NOMO-1 treated with dmso at 0.1 percent for 144 hours (cell line): ENCODE results near the gene HOXB6.

ENCODE experiments used
- DNase-seq: peaks from one replicate; lab custom pipeline; 2025; ENCODE audit not compliant: unreplicated experiment; lab: John Stamatoyannopoulos, UW

The HOXB6 gene

GRCh38 chr17:48583708-48584222, 21.0 kb downstream of the HOXB6 start:
- no peak for DNase-seq

- no peak for DNase-seq
These were observed 22.1 kb downstream of the HOXB6 start for GRCh38 chr17:48582750-48583069.

GRCh38 chr17:48579760-48580554, 24.8 kb downstream of the HOXB6 start:
- no peak for DNase-seq

- DNase-seq = no peak
These were observed 25.4 kb downstream of the HOXB6 start for GRCh38 chr17:48579471-48579759.

- no peak for DNase-seq
These were observed 25.9 kb downstream of the HOXB6 start for GRCh38 chr17:48578616-48579470.

- peak; percentile 42 for DNase-seq
These were observed 26.7 kb downstream of the HOXB6 start, which contains the start of gene HOXB4 for GRCh38 chr17:48577946-48578615. TSS of gene HOXB4 (minus strand) at chr17:48578350. CDS start at chr17:48578319, 31 bp downstream.

- no peak for DNase-seq
These were observed 27.3 kb downstream of the HOXB6 start for GRCh38 chr17:48577330-48577945.

GRCh38 chr17:48576479-48577309, 28.1 kb downstream of the HOXB6 start:
- DNase-seq = no peak

GRCh38 chr17:48575673-48576478, 28.9 kb downstream of the HOXB6 start:
- DNase-seq = no peak

- no peak for DNase-seq
These were observed 29.7 kb downstream of the HOXB6 start for GRCh38 chr17:48575066-48575582.

GRCh38 chr17:48574505-48575065, 30.2 kb downstream of the HOXB6 start:
- no peak for DNase-seq

- DNase-seq = no peak
These were observed 32.9 kb downstream of the HOXB6 start for GRCh38 chr17:48571826-48572417.

- no peak for DNase-seq
These were observed 33.6 kb downstream of the HOXB6 start for GRCh38 chr17:48571024-48571818.

GRCh38 chr17:48570325-48571023, 34.3 kb downstream of the HOXB6 start:
- DNase-seq = no peak

- no peak for DNase-seq
These were observed 35.0 kb downstream of the HOXB6 start for GRCh38 chr17:48569674-48570324.

GRCh38 chr17:48569240-48569582, 35.6 kb downstream of the HOXB6 start:
- no peak for DNase-seq
